Stimulated activated CD4-positive, alpha-beta T cell treated with anti-CD3 and anti-CD28 coated beads, Interleukin-4, amount 100 ng/mL, for 4 hours (primary cell): Measurements from ENCODE around the gene PARP3.

Experiments
- DNase-seq, 2 experiments: peaks; one replicate each; pipeline ENCODE4 v3.0.0-alpha.2; 2020

PARP3 gene

DNA sequence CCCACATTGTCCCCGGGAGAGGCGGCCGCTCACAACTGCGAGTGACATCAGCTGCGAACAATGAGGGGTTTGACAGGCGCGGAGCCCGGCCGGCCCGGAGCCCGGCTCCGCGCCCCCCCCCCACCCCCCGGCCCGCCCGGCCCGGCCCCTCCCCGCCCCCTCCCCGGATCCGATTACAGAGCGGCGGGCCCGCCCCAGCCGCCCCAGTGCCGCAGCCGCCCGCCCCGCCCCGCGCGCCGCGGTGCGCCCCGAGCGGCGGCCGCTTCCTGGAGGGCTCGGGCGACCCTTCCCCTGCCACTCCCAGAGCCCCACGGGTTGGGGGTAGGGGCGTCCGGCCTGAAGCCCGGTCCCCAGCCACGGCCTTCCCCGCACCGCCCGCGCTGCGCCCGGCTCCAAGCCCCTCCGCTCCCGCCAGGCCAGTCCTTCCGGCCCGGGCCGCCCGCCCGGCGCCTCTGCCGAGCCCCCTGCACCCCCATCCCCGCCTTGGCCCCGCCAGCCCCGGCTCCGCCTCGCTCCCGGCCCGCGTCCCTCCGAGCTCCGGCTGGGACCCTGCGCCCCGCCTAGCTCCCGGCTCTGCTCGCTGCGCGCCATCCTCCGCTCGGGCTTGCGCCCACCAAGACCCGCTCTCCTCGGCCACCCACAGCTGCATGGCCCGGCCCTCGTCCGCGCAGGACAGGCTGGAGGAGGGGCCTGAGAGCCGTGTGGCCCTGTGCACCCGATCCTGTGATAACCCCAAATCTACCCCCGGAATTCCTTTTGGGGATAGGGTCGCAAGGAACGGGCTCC lies 25.4 kb downstream of the PARP3 start, which contains the start of gene PCBP4:
Gene PCBP4, minus strand, starts transcription at position 71 of the 786 bp plus-strand sequence. CDS start 6,214 bp downstream, outside the sequence.
- DNase-seq: peak; percentile 11 to 51

DNA sequence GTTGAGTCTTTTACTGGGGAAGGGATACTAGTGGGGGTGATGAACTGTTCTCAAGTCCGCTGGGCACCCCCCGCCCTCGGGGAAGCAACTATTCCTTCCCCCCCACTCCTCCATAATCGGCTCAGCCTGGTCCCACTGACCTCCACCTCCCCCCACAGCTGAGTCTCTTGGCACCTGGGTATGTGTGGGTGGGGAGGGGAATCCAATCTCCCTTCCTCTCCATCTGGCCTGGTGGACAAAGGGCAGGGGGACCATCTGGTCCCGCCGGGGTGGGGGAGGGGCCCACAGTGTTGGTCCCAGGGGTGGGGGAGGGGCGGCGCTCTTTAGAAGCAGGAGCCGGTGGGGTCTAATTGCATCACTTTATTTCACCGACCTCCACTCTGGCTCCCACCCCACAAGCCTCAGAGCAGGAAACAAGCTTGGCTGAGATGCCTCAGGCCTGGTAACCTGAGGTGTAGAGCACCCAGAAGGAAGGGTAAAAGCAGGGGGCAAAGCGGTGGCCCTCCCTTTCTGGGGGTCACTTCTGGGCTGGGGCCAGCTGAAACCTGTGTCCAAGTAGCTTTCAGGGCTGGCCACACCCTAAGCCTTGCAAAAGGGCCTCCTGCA lies 26.1 kb downstream of the PARP3 start:
- DNase-seq: no peak

DNA sequence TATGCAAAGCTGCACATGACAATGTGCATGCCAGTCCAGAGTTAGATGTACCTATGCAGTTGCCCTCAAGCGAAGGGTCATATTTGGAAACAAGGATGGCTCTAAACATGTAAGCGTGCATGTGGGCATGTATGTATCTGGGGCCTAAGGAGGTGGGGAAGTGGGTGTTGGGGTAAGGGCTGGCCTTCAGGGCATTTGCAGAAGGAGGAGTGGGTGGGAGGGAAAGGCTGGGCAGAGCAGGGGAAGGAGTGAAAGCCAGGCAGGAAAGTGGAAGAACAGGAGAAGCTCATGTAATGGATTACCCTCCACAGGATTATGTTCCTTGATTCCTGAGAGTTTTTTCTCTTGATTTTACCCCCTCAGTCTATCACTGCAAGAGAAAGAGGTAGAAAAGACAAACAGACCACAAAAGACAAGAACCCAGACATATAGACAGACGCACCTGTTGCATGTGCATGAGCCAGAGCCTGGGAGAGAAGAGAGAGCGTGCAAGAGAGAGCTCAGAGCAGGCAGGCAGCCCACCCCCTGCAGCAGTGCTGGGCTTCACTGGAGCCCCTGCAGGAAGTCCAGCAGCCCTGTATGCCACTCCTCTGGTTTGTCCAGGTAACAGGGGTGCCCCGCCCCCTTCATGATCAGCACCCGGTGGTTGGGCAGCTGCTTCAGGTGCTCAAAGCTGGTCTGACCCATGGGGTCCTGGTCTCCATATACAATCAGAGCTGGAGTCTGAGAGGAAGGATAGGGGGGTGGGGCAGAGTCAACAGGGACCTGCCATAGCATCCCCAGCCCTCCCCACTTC lies 26.9 kb downstream of the PARP3 start:
- DNase-seq: no peak

DNA sequence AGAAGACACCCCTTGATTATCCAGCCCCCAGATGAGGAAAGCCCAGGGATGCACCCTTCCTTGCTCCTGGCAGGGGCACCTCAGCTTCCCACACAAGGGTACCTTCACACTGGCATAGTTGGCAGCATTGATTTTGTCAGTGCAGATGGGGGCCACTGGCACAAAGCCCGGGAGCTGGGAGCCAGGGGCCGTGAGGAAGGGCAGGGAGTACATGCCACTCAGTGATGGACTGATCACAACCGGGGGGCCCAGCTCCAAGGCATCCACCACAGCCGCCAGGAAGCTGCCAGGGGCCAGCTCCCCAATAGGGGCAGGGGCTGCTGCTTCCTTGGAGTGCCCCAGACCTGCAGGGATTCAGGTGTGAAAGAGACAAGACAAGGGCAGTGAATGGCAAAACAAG lies 27.7 kb downstream of the PARP3 start:
- DNase-seq: no peak

DNA sequence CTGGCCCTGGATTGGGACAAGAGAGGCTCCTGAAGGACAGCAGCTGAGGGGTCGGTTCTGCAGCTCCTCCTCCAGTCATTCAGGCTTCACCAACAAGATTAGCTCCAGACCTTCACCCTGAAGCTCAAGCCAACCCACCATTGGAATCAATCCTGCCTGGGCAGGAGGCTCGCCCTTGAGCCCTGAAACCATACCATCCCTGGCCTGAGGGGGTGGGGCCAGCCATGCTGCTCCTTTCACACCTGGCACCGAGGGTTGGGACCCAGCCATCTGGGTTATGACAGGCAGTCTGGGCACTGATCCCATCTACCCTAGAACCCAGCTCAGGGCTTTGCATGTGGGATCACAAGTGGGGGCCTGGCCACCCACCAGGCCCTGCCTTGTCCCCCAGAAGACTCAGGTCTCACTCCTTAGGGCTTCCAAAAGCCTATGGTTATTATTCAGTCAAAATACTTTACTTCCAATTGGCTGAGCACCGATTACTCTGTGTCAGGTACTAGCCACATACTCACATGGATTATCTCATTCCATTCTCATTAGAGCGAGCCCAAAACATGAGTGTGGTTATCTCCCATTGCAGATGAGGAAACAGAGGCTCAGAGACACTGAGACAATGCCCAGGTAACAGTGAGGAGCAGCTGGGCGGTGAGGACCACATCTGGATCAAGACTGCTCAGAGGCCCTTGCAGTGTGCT lies 28.6 kb downstream of the PARP3 start:
- no peak for DNase-seq

DNA sequence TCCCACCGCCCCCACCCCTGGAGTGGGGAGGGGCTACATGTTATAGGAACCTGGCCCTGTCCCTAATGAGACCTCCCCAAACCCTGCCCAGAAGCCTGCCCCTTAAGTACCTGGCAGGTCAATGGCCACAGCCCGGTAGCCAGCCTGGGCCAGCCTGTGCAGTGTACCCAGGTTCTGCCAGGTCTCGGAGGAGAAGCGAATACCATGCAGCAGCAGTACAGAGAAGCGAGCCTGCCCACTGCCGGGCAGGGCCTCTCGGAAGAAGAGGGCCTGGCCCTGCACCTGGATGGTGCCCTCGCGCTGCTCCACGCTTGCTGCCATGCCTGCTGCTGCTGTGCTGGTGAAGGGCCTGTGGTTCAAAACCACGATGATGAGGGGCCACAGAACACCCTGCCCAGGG lies 29.2 kb downstream of the PARP3 start:
- DNase-seq: no peak

DNA sequence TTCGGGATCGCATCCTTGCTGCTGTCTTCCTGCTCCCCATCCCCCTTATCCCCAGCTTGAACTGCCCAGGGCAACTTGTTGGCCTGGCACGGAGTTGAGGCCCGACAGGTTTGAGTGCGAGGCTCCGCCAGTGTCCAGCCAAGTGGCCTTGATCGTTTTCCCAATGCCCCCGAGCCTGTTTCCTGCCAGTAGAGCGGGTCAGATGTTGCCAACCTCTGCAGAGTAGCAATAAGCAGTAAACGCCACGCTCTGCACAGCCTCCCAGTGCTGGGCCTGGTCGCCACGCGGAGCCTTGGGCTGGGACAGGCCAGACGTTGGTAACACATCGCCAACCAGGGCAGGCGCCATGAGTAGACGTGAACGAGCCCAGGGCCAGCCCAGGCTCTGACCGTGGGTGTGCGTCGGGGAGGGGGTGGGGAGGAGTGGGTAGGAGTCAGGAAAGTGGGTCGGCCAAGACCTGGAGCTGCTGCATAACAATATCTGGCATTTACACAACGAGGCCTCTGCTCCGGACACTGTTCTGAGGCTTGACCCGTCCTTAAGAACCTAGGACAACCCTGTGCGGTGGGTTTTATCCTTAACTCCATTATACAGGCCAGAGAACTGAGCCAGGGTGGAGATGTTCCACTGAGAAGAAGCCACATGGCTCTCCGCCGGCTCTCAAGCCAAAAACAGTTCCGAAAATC lies 32.3 kb downstream of the PARP3 start:
- DNase-seq: peak in 1 of 2 experiments; percentile 23

DNA sequence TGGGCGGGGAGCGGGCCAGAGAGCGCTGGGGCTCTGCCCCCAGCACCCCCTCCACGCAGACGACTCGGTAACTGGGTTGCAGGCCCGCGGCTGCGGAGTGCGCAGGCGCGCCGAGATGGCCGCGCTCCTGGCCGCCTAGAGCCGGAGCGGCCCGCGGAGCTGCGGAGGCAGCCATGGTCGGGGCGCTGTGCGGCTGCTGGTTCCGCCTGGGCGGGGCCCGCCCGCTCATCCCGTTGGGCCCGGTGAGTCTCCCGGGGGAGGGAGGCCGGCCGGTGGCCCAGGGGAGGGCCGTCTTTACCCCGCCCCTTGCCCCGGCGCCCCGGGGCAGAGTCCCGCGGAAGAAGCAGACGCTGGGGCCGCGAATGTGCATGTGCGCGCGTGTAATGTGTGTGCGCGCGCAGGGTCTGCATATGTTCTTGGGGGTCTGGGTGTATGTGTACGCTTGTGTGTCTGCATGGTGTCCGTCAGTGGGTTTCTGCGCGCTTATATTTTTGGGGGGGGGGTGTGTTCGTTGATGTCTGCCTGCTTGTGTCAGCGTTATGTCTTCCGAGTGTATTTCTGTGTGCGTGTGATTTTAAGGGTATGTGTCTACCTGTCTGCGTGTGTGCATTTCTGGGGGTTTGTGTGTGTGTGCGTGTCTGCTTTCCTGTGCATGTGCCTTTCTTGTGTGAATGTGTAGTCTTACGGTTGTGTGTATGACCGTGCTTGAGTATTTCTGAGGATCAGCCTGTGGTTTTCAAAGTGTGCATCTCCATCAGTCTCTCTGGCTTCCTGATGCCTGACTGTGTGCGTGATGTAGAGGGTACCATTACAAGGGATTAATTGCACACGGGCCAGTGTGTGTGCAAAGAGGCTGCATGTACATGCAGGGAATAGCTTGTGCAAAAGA lies 33.0 kb downstream of the PARP3 start, which contains the start of gene ABHD14A:
Gene ABHD14A, plus strand, starts transcription at position 102 of the 889 bp plus-strand sequence. Its CDS starts 72 bp downstream, at position 174.
- peak; percentile 64 to 66 for DNase-seq

DNA sequence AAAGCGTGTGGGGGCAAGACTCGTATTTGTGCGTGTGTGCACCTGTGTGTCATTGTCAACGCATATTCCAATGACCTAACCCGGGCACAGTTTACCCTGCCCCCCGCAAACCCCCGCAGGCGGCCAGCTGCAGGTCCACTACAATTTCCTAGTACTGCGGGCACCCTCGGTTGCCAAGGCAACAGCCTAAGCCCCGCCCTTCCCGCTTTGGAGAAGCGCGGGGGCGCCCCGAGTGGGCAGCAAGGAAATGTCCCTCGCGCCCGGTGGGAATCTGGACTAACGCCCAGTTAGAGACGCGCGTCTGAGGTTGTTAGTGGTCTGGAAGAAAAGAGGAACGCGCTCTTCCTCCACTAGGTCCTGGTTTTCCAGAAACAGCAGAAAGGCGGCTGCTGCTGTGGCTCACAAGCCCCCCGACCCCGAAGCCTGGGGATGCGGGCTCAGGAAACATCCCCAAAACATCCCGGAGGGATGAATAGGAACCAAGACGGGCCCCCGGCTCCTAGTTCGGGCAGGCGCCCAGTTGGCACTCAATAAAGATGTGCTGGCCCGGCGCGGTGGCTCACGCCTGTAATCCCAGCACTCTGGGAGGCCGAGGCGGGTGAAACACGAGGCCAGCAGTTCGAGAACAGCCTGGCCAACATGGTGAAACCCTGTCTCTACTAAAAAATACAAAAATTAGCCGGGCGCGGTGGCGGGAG lies 33.8 kb downstream of the PARP3 start:
- DNase-seq: no peak

DNA sequence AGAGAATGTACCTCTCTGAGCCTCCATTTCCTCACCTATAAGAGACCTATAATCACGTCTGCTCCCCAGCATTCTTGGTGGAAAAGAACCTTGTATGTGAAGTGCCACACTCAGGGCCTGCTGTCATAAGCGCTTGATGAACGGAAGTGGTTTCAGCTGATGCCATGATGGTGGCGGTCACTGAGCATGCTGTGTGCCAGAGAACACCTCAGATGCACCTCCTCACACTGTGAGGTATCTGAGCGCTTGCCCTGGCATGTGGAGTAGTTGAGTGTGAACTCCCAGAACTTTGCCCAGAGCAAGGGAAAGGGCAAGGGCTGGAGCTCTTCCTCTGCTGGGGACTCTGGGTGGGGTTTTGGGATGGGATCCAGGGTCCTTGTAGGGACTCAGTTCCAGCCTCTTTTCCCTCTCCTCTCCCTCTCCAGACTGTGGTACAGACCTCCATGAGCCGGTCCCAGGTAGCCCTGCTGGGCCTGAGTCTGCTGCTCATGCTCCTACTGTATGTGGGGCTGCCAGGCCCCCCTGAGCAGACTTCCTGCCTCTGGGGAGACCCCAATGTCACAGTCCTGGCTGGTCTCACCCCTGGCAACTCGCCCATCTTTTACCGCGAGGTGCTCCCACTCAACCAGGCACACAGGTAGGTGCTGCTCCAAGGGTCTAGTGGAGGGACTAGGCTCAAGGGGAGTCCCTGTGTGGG lies 35.4 kb downstream of the PARP3 start:
- DNase-seq: peak in 1 of 2 experiments; percentile 26

DNA sequence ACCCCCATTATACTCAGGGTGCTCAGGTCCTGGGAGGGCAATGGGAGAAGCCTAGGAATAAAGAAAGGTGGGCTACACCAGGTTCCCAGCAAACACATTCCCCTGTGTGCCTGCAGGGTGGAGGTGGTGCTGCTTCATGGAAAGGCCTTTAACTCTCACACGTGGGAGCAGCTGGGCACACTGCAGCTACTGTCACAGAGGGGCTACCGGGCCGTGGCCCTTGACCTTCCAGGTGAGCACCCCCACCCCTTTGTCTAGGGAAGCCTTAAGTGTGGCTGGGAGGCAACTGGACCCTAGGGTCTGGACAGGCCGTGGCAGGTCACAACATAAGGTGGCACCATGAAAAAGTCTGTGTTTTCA lies 36.0 kb downstream of the PARP3 start:
- no peak for DNase-seq

DNA sequence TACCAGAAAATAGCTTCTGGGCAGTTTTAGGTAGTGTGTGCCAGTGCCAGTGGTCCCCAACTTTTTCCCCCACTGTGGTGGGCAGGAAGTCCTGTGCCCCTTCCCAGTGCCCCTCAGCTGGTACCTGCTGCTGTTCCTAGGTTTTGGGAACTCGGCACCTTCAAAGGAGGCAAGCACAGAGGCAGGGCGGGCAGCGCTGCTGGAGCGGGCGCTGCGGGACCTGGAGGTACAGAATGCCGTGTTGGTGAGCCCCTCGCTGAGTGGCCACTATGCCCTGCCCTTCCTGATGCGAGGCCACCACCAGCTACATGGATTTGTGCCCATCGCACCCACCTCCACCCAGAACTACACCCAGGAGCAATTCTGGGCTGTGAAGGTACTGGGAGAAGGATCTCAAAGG lies 38.1 kb downstream of the PARP3 start:
- no peak for DNase-seq

DNA sequence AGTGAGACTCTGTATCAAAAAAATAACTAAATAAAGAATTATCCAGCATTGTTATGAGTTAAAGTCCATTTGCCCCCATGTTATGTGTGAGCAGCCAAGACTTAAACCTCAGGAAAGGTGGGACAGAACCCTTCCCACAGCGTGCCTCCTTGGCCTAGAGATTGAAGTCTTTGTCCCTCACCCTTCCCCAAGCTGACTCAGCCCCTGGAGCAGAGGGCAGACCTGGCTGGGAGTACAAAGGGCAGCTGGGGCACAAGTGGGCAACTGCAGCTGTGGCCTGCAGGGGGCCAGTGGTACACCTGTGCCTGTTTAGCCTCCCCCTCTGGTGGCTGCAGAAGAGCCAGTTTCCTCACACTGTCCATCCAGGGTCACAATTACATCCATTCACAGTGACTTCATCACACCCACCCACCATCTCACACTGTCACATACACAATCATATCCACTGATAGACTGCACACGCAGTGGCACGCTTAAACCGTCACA lies 40.2 kb downstream of the PARP3 start:
- no peak for DNase-seq

DNA sequence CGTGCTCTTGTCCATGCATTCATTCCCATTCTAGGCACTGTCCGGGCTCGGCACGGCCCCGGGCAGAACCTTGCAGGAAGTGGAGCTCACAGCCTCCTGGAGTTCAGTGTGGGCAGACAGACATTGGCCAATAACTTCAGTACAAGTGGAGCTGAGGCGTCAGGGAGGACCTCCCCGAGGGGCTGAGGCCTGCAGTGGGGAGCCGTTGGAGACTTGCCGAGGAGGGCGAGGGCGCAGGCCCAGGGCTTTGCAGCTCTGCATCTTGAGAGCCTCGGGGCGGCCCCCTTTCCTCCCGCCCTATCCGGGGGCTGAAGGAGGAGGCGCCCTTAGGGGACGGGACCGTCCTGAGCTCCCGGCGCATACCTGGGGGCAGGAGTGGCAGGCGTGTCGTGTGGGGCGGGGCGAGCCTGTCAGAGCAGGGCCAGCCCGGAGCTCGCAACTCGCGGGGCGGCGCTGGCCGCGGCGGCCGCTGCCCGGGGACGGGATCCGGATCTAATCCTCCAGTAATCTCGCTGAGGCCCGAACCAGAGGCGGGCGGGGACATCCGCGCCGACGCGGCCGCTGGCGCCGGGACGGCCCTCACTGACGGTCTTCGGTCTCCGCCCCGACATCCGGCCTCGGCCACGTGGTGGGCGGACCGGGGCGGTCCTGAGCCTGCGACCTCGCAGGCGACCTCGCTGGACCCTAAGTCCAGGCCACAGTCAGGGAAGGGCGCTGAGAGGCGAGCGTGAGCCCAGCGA lies 40.8 kb downstream of the PARP3 start, which contains the start of gene ACY1:
Gene ACY1, plus strand, starts transcription at position 698 of the 740 bp plus-strand sequence. CDS start 530 bp downstream, outside the sequence.
- peak; percentile 73 to 75 for DNase-seq

DNA sequence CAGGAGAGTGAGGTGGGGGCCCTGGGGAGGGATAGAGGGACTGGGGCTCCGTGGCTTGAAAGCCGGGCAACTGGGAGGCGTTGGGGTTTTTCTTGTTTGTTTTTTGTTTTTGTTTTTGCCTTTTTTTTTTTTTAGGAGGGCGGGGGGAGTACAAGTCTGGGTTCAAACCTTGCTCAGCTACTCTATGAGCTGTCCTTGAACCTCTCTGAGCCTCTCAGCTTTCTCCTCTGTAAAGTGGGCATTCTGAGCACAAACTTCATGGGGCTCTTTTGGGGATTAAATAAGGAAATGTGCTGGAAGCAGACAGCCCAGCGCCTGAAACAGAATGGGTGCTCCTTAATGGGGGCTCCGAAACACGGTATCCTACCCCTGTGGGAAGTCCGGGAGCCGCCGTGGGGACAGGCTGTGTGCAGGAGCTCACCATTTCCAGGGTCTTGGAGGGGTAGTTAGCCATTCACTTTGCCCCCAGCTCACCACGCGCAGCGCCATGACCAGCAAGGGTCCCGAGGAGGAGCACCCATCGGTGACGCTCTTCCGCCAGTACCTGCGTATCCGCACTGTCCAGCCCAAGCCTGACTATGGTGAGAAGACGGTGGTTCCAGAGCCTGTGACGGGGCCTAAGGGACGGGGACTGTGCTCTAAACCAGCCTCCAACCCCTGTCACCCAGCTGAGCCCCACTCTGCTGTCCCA lies 41.6 kb downstream of the PARP3 start:
- no peak for DNase-seq

DNA sequence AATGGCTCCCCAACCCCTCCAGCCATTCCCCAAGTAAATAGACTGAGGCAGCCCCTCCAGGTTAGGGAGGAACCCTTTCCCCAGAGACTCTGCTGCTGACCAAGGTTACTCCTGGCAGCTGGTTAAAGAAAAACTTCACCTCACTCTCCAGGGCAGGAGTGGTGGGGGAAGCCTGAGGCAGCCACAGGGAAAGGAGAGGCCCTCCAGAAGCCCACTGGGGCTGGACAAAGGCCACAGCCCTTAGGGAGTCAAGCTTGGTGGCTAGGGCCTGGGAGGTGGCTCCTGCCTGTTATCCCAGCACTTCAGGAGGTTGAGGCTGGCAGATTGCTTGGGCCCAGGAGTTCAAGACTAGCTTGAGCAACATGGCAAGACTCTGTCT lies 42.1 kb downstream of the PARP3 start:
- no peak for DNase-seq

DNA sequence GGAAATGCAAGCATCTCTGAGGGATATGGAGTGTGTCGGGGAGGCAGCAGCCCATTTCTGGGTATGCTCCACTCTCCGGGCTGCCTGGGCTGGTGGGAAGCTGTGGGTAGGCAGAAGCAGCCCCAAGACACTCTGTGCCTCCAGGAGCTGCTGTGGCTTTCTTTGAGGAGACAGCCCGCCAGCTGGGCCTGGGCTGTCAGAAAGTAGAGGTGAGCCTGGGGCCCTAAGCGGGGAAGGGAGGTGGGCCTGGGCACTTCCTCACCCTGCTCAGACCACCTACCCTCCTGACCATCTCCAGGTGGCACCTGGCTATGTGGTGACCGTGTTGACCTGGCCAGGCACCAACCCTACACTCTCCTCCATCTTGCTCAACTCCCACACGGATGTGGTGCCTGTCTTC lies 42.9 kb downstream of the PARP3 start:
- no peak for DNase-seq
